Measurements from ENCODE around the gene ELAVL3. TPM values are rescaled to one million over a fixed set of nuclear protein-coding genes. Genes with fewer than 3 reads are reported as not detected.

The ELAVL3 gene
- total RNA-seq, 1 experiment from 2014 or later = 1.4 TPM

DNA sequence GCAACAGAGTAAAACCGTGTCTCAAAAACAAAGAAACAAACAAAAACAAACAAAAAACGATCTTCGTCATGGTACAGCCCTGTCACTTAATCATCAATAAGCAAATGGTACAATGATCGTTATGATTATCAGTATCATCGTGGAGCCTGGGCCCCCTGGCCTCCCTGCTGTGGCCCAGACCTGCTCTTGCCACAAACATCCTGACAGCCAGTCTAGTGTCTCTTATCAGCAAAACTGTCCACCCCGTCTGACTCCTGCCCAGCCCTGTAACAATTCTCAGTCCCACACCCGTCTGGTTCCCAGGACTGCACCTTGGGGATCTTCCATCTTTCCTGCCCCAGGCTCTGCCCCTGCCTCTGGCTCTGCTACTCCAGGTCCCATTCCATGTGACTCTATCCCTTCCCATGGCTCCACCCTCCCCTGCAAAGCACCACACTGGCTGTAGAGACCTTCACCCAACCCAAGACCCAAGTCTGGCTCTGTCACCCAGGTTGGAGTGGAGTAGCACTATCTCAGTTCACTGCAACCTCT lies 19.1 kb upstream of the ELAVL3 start:
- Mint-ChIP-seq H3K27me3 (ENCODE audit: low read depth) (no peaks in the 10 kb centered on the region), H3K9me3 (no peaks in the 10 kb centered on the region), H3K36me3 (no peaks in the 10 kb centered on the region), H3K4me3 (no peak overlapping the region), H3K27ac (peak overlapping the region; percentile 17; the same call in 1 of the 2 replicates), H3K4me1 (peaks cover 6% of the 10 kb centered on the region)
- ChIA-PET POLR2A (no interaction called here), CTCF (interaction anchor here (1.7 kb wide), 1 partner anchor 52 kb away, joined by 3 read pairs; no protein-coding TSS in a partner anchor)
- no peak for TF ChIP-seq TEAD1 (CRISPR knock-in tag; IDR thresholded peaks at IDR 0.05)
- TF ChIP-seq ZNF423 (CRISPR knock-in tag; IDR thresholded peaks at IDR 0.05) = no peak
- no peak for TF ChIP-seq ZBTB21 (CRISPR knock-in tag; IDR thresholded peaks at IDR 0.05; ENCODE audit: borderline replicate concordance)
- TF ChIP-seq, protein P1, sequence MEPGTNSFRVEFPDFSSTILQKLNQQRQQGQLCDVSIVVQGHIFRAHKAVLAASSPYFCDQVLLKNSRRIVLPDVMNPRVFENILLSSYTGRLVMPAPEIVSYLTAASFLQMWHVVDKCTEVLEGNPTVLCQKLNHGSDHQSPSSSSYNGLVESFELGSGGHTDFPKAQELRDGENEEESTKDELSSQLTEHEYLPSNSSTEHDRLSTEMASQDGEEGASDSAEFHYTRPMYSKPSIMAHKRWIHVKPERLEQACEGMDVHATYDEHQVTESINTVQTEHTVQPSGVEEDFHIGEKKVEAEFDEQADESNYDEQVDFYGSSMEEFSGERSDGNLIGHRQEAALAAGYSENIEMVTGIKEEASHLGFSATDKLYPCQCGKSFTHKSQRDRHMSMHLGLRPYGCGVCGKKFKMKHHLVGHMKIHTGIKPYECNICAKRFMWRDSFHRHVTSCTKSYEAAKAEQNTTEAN (CRISPR knock-in tag; IDR thresholded peaks at IDR 0.05) = no peak
- no peak for TF ChIP-seq CREB1 (CRISPR knock-in tag; IDR thresholded peaks at IDR 0.05)
- TF ChIP-seq, protein P2, sequence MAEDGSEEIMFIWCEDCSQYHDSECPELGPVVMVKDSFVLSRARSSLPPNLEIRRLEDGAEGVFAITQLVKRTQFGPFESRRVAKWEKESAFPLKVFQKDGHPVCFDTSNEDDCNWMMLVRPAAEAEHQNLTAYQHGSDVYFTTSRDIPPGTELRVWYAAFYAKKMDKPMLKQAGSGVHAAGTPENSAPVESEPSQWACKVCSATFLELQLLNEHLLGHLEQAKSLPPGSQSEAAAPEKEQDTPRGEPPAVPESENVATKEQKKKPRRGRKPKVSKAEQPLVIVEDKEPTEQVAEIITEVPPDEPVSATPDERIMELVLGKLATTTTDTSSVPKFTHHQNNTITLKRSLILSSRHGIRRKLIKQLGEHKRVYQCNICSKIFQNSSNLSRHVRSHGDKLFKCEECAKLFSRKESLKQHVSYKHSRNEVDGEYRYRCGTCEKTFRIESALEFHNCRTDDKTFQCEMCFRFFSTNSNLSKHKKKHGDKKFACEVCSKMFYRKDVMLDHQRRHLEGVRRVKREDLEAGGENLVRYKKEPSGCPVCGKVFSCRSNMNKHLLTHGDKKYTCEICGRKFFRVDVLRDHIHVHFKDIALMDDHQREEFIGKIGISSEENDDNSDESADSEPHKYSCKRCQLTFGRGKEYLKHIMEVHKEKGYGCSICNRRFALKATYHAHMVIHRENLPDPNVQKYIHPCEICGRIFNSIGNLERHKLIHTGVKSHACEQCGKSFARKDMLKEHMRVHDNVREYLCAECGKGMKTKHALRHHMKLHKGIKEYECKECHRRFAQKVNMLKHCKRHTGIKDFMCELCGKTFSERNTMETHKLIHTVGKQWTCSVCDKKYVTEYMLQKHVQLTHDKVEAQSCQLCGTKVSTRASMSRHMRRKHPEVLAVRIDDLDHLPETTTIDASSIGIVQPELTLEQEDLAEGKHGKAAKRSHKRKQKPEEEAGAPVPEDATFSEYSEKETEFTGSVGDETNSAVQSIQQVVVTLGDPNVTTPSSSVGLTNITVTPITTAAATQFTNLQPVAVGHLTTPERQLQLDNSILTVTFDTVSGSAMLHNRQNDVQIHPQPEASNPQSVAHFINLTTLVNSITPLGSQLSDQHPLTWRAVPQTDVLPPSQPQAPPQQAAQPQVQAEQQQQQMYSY (CRISPR knock-in tag; IDR thresholded peaks at IDR 0.05) = no peak
- TF ChIP-seq, protein P3, sequence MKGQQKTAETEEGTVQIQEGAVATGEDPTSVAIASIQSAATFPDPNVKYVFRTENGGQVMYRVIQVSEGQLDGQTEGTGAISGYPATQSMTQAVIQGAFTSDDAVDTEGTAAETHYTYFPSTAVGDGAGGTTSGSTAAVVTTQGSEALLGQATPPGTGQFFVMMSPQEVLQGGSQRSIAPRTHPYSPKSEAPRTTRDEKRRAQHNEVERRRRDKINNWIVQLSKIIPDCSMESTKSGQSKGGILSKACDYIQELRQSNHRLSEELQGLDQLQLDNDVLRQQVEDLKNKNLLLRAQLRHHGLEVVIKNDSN (CRISPR knock-in tag; IDR thresholded peaks at IDR 0.05) = no peak
- TF ChIP-seq, protein P4, sequence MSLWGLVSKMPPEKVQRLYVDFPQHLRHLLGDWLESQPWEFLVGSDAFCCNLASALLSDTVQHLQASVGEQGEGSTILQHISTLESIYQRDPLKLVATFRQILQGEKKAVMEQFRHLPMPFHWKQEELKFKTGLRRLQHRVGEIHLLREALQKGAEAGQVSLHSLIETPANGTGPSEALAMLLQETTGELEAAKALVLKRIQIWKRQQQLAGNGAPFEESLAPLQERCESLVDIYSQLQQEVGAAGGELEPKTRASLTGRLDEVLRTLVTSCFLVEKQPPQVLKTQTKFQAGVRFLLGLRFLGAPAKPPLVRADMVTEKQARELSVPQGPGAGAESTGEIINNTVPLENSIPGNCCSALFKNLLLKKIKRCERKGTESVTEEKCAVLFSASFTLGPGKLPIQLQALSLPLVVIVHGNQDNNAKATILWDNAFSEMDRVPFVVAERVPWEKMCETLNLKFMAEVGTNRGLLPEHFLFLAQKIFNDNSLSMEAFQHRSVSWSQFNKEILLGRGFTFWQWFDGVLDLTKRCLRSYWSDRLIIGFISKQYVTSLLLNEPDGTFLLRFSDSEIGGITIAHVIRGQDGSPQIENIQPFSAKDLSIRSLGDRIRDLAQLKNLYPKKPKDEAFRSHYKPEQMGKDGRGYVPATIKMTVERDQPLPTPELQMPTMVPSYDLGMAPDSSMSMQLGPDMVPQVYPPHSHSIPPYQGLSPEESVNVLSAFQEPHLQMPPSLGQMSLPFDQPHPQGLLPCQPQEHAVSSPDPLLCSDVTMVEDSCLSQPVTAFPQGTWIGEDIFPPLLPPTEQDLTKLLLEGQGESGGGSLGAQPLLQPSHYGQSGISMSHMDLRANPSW (CRISPR knock-in tag; conservative IDR thresholded peaks at IDR 0.05; ENCODE audit: low read depth) = no peak
- no peak for TF ChIP-seq JUN (CRISPR knock-in tag; IDR thresholded peaks at IDR 0.05)
- no peak for TF ChIP-seq SOX15 (CRISPR knock-in tag; IDR thresholded peaks at IDR 0.05)
- no peak for ATAC-seq
- DNase-seq (ENCODE audit: low spot score) = no peak

DNA sequence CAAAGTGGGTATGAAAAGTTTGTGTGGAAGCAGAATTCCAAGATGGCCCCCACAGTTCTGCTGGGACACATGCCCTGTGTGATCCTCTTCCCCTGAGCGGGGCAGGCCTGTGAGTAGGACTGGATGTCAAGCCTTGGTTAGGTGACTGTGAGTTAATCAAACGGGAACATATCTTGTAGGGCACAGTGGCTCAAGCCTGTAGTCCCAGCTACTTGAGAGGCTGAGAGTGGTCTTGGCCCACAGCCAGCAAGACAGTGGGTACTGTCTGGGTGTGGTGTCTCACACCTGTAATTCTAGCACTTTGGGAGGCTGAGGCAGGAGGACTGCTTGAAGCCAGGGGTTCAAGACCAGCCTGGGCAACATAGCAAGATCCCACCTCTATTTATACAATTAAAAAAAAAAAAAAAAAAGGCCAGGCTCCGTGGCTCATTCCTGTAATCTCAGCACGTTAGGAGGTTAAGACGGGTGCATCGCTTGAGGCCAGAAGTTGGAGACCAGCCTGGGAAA lies 18.4 kb upstream of the ELAVL3 start:
- TF ChIP-seq ZNF121 (CRISPR knock-in tag; IDR thresholded peaks at IDR 0.05) (peak; percentile 40; the same call in 1 of the 2 replicates), GRHL2 (CRISPR knock-in tag; IDR thresholded peaks at IDR 0.05; ENCODE audit: insufficient replicate concordance, severe bottlenecking) (no peak)
- TF ChIP-seq, protein P5, sequence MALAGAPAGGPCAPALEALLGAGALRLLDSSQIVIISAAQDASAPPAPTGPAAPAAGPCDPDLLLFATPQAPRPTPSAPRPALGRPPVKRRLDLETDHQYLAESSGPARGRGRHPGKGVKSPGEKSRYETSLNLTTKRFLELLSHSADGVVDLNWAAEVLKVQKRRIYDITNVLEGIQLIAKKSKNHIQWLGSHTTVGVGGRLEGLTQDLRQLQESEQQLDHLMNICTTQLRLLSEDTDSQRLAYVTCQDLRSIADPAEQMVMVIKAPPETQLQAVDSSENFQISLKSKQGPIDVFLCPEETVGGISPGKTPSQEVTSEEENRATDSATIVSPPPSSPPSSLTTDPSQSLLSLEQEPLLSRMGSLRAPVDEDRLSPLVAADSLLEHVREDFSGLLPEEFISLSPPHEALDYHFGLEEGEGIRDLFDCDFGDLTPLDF (CRISPR knock-in tag; IDR thresholded peaks at IDR 0.05) = no peak
- H3K27ac Mint-ChIP-seq = peak overlapping the region; percentile 41; the same call in 1 of the 2 replicates
- no peak for DNase-seq (ENCODE audit: low spot score)
- H3K4me3 Mint-ChIP-seq = no peak overlapping the region
- no peaks in the 10 kb centered on the region for H3K9me3 Mint-ChIP-seq
- H3K36me3 Mint-ChIP-seq = no peaks in the 10 kb centered on the region
- ATAC-seq = no peak
- no peaks in the 10 kb centered on the region for H3K27me3 Mint-ChIP-seq (ENCODE audit: low read depth)
- CTCF ChIA-PET = interaction anchor here (1.7 kb wide), 1 partner anchor 53 kb away, joined by 3 read pairs; no protein-coding TSS in a partner anchor
- POLR2A ChIA-PET = no interaction called here
- H3K4me1 Mint-ChIP-seq = peaks cover under 1% of the 10 kb centered on the region; the same call in 1 of the 2 replicates

All from WTC11 (cell line).